ENCODE measurements around the gene RGS5.

The RGS5 gene

DNA sequence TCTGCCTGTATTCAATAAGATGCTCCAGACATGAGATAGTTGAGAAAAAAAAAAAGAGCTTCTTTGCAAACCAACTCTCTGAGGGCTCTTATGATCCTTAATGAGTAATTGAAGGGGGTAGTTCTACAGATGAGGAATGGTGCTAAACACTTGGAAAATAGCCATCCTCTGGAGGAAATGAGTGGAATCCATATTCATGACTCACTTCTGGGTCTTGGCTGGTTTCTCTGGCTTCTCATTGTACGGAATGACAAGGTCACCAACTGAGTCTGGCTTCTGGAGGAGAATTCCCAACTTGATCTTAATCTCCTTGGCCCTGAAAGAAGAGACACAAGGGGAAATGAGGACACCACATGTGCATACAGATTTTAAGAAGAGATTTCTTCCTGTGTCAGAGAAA is 34.7 kb downstream of the RGS5 start:
- Histone ChIP-seq H3K4me1 (ENCODE audit: control insufficient read depth in 1 of 2, insufficient read depth in 1 of 2, low read depth in 1 of 2, low read length in 1 of 2) (no peaks in the 10 kb centered on the region), H3K4me3 (ENCODE audit: low read depth in 1 of 2, low read length in 1 of 2) (no peak overlapping the region)

GRCh38 chr1:163166886-163167555 is 35.7 kb downstream of the RGS5 start:
- H3K9me3 ChIP-seq = no peaks in the 10 kb centered on the region
- no peak overlapping the region for H3K27ac ChIP-seq
- H3K36me3 ChIP-seq = no peaks in the 10 kb centered on the region
- no peaks in the 10 kb centered on the region for H3K27me3 ChIP-seq
- no peak overlapping the region for H3K4me3 ChIP-seq (ENCODE audit: low read depth in 1 of 2, low read length in 1 of 2)
- TF ChIP-seq CTCF (IDR thresholded peaks at IDR 0.05) = no peak
- H3K4me1 ChIP-seq (ENCODE audit: control insufficient read depth in 1 of 2, insufficient read depth in 1 of 2, low read depth in 1 of 2, low read length in 1 of 2) = no peaks in the 10 kb centered on the region

More for the DNA sequence above, 34.7 kb downstream of the RGS5 start:
- Histone ChIP-seq H3K9me3 (no peaks in the 10 kb centered on the region), H3K36me3 (no peaks in the 10 kb centered on the region), H3K27me3 (no peaks in the 10 kb centered on the region), H3K27ac (no peak overlapping the region)
- TF ChIP-seq CTCF (IDR thresholded peaks at IDR 0.05) = no peak

DNA sequence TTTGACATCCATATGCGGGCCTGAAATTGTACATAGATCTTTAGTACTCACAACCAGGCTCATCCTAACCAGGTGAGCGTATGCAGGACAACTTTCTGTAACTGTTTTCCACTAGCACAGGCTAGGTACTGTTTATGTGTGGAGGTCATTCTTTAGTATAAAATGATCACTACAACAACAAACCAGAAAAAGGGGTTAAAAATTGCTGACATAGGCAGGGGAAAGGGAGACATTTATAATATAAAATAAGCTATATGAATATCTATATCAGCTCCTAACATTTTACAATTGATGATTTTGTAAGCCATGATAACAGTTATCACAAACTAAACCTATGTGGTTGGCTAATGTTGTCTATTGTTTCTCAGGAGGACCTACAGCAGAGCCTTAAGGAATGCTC is 37.6 kb downstream of the RGS5 start:
- Histone ChIP-seq H3K36me3 (no peaks in the 10 kb centered on the region), H3K9me3 (no peaks in the 10 kb centered on the region), H3K27ac (no peak overlapping the region), H3K4me3 (ENCODE audit: low read depth in 1 of 2, low read length in 1 of 2) (no peak overlapping the region), H3K4me1 (ENCODE audit: control insufficient read depth in 1 of 2, insufficient read depth in 1 of 2, low read depth in 1 of 2, low read length in 1 of 2) (no peaks in the 10 kb centered on the region), H3K27me3 (no peaks in the 10 kb centered on the region)
- TF ChIP-seq CTCF (IDR thresholded peaks at IDR 0.05) = no peak

DNA sequence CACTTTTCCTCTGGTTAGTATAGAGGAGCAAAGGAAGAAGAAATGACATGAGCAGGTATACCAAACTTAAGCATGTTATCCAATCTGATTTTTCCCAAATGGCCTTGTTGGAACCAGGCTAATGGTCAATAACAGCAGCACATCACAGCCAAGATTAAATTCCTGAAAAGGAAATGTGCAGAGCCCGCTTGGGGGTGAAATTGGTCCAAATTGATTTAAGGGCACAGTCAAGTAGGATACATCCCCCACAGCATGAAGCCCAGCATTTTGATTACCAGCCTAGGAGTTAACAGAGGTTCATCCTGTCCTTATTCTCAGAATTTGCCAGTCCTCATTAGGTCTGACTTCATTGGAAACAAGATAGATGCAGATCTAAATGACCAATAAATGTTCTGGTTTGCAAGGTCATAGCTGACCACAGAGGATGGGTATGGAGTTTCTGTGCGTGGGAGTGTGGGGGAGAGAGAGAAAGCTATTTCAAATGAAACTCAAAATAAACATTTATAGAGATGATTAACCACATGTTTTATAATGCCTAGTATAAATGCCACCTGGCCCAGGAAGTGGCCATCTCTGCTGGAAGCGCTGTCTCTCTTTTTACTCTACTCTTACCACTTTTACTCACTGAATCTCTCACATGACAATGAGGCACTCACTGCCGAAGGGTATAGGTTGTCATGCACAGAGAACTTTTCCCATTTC is 38.7 kb downstream of the RGS5 start:
- no peak overlapping the region for H3K27ac ChIP-seq
- no peak overlapping the region for H3K4me3 ChIP-seq (ENCODE audit: low read depth in 1 of 2, low read length in 1 of 2)
- H3K9me3 ChIP-seq = no peaks in the 10 kb centered on the region
- TF ChIP-seq CTCF (IDR thresholded peaks at IDR 0.05) = no peak
- no peaks in the 10 kb centered on the region for H3K4me1 ChIP-seq (ENCODE audit: control insufficient read depth in 1 of 2, insufficient read depth in 1 of 2, low read depth in 1 of 2, low read length in 1 of 2)
- H3K36me3 ChIP-seq = no peaks in the 10 kb centered on the region
- H3K27me3 ChIP-seq = no peaks in the 10 kb centered on the region

- Histone ChIP-seq H3K4me1 (ENCODE audit: control insufficient read depth in 1 of 2, insufficient read depth in 1 of 2, low read depth in 1 of 2, low read length in 1 of 2) (no peaks in the 10 kb centered on the region), H3K9me3 (no peaks in the 10 kb centered on the region), H3K27me3 (no peaks in the 10 kb centered on the region), H3K4me3 (ENCODE audit: low read depth in 1 of 2, low read length in 1 of 2) (no peak overlapping the region), H3K36me3 (no peaks in the 10 kb centered on the region), H3K27ac (no peak overlapping the region)
- no peak for TF ChIP-seq CTCF (IDR thresholded peaks at IDR 0.05)
Measured at GRCh38 chr1:163163163-163163562, 39.6 kb downstream of the RGS5 start.
